AG04450 (cell line): Measurements from ENCODE around the gene ORAI2. TPM values are rescaled to one million over a fixed set of nuclear protein-coding genes. Genes with fewer than 3 reads are reported as not detected.
A peak's percentile ranks its signal among the peaks of the same experiment; 100 is the strongest.

Experiments
- CTCF ChIA-PET: fragments of 300-600, 350-600 bp; formaldehyde crosslinking; extraction: SDS; loops from one replicate; lab custom pipeline; 2022; ENCODE audit warnings: antibody characterized with exemption, inconsistent platforms; lab: Charles Lee
- POLR2A ChIA-PET: fragments of 350-600 bp; formaldehyde crosslinking; extraction: SDS; loops from one replicate; lab custom pipeline; 2021; ENCODE audit warnings: antibody characterized with exemption, inconsistent platforms; lab: Yijun Ruan, JAX
- DNase-seq: peaks from one replicate; pipeline ENCODE4 v3.0.0-alpha.2; 2011; ENCODE audit warnings: low read depth, low spot score
- H3K27ac ChIP-seq: one replicate; pipeline ENCODE4 v1.5.1; 2012; ENCODE audit warnings: low read depth, low read length, control low read depth
- H3K27me3 ChIP-seq: one replicate; pipeline ENCODE4 v1.6.0; 2012; ENCODE audit warnings: low read length; ENCODE audit not compliant: control insufficient read depth, insufficient read depth
- H3K4me3 ChIP-seq: 2 replicates; pipeline ENCODE4 v1.5.1; 2011; ENCODE audit warnings: mild to moderate bottlenecking, low read depth, low read length, control low read depth
- H3K9me3 ChIP-seq: 2 replicates; pipeline ENCODE4 v1.5.1; 2012; ENCODE audit warnings: low read length; ENCODE audit not compliant: control insufficient read depth, insufficient read depth
- polyA minus RNA-seq: library from RNA; depleted of rRNA, polyadenylated mRNA; stranded (reverse); fragments of >200 nt; gene quantifications from 2 replicates; pipeline ENCODE4 v1.2.3, GENCODE V29; 2011; rRNA and poly(A)+ RNA removed
- polyA plus RNA-seq: library from polyadenylated mRNA; depleted of rRNA; stranded (reverse); fragments of >200 nt; gene quantifications from 2 replicates; pipeline ENCODE4 v1.2.3, GENCODE V29; 2011; rRNA removed
- TF ChIP-seq, protein P1 (sequence below): IDR thresholded peaks from 2 replicates; pipeline ENCODE4 v1.5.1; 2011; ENCODE audit warnings: low read depth, low read length, control low read depth, inconsistent platforms

The ORAI2 gene
- polyA plus RNA-seq (27.8 and 41.9 TPM in 2 replicates), polyA minus RNA-seq (28.4 and 57.1 TPM in 2 replicates)

DNA sequence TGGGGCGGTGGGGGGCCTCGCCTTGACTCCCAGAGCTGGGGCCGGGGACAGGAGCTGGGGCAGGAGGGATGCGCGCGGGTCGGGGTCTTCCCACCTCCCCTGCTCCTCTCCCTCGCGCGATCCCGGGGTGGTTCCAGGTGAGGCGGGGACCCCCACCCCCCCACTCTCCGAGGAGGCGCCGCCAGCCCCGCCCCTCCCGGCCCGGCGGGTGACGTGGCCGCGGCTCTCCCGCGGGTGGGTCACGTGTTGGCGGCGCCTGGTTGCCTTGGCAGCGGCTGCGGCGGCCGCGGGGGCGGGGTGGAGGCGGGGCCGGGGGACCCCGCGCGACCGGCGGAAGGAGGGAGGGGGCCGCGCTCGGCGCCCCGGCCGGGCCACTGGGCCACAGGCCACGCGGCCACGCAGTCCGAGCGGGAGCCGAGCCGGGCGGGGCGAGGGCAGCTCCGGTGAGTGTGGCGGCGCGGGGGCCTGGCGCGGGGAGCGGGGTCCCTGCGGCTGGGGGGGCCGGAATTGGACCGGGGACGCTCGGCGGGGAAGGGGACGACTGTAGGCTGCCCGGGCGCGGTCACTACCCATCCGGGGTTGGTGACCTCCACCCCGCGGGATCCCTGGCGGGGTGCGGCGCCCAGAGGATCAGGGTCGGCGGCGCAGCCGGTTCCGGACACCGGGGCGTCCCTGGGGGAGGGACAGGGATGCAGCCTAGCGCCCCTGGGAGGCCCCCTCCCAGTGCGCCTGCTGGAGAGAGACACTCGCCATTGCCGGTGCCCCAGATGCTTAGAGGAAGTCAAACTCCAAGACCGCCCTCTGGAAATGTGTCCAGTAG is at the start of gene ORAI2:
Gene ORAI2 (plus strand): TSS at position 357 of the 820 bp plus-strand sequence. CDS start 5,382 bp downstream, outside the sequence.
- no peak for DNase-seq
- ChIA-PET POLR2A (interaction anchor here (0.7 kb wide), 1 partner anchor 22 kb away, joined by 3 read pairs; no protein-coding TSS in a partner anchor), CTCF (interaction anchor here (2.1 kb wide), 1 partner anchor 34 kb away, joined by 7 read pairs; no protein-coding TSS in a partner anchor)
- H3K27ac ChIP-seq = peak within 1 kb of the TSS; percentile 21
- H3K9me3 ChIP-seq = no peaks in the 10 kb centered on the region; the same call in 1 of the 2 replicates
- H3K4me3 ChIP-seq = peak within 1 kb of the TSS; percentile 71
- H3K27me3 ChIP-seq = no peaks in the 10 kb centered on the region
- TF ChIP-seq, protein P1, sequence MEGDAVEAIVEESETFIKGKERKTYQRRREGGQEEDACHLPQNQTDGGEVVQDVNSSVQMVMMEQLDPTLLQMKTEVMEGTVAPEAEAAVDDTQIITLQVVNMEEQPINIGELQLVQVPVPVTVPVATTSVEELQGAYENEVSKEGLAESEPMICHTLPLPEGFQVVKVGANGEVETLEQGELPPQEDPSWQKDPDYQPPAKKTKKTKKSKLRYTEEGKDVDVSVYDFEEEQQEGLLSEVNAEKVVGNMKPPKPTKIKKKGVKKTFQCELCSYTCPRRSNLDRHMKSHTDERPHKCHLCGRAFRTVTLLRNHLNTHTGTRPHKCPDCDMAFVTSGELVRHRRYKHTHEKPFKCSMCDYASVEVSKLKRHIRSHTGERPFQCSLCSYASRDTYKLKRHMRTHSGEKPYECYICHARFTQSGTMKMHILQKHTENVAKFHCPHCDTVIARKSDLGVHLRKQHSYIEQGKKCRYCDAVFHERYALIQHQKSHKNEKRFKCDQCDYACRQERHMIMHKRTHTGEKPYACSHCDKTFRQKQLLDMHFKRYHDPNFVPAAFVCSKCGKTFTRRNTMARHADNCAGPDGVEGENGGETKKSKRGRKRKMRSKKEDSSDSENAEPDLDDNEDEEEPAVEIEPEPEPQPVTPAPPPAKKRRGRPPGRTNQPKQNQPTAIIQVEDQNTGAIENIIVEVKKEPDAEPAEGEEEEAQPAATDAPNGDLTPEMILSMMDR = no peak

DNA sequence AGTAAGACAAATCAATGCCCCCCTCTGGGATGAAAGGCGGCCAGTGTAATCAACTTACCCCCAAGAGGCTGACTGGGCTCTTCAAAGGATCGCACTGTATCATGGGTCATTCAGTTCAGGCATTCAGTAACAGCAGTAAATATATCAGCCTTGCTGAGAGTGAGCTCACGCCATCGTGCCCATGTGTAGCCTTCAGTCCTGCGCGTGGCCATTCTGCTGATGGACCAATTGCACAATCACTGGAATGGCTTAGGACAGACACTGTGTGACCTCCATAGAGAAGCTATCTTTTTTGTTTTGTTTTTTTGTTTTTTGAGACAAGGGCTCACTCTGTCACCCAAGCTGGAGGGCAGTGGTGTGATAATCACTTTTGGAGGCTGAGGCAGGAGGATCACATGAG is 46.3 kb upstream of the ORAI2 start:
- Histone ChIP-seq H3K27ac (no peak overlapping the region), H3K27me3 (no peaks in the 10 kb centered on the region), H3K4me3 (no peak overlapping the region), H3K9me3 (no peaks in the 10 kb centered on the region)
- TF ChIP-seq, protein P1 = no peak
- CTCF ChIA-PET = interaction anchor here (1.2 to 1.6 kb wide), 2 partner anchors 17 to 114 kb away, joined by 3 to 5 read pairs; no protein-coding TSS in a partner anchor
- no peak for DNase-seq
- POLR2A ChIA-PET = no interaction called here

DNA sequence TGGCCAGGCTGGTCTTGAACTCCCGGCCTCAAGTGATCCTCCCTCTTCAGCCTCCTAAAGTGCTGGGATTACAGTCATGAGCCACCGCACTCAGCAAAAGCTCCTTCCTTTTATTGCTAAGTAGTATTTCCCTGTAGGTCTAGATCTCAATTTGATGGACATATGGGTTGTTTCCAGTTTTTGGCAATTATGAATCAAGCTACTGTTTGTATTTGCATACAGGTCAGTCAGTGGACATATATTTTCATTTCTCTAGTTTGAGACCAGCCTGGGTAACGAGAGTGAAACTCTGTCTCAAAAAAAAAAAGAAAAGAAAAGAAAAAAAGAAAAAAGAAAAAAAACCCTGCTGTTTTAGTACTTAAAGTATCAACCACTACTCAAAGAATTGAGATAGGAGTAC is 43.6 kb upstream of the ORAI2 start:
- CTCF ChIA-PET = interaction anchor here (0.7 to 1.4 kb wide), 3 partner anchors 110 to 137 kb away, joined by 4 to 9 read pairs (median 5); no protein-coding TSS in a partner anchor
- H3K27me3 ChIP-seq = no peaks in the 10 kb centered on the region
- no peaks in the 10 kb centered on the region for H3K9me3 ChIP-seq
- TF ChIP-seq, protein P1 = no peak
- DNase-seq = no peak
- no peak overlapping the region for H3K27ac ChIP-seq
- POLR2A ChIA-PET = no interaction called here
- no peak overlapping the region for H3K4me3 ChIP-seq

DNA sequence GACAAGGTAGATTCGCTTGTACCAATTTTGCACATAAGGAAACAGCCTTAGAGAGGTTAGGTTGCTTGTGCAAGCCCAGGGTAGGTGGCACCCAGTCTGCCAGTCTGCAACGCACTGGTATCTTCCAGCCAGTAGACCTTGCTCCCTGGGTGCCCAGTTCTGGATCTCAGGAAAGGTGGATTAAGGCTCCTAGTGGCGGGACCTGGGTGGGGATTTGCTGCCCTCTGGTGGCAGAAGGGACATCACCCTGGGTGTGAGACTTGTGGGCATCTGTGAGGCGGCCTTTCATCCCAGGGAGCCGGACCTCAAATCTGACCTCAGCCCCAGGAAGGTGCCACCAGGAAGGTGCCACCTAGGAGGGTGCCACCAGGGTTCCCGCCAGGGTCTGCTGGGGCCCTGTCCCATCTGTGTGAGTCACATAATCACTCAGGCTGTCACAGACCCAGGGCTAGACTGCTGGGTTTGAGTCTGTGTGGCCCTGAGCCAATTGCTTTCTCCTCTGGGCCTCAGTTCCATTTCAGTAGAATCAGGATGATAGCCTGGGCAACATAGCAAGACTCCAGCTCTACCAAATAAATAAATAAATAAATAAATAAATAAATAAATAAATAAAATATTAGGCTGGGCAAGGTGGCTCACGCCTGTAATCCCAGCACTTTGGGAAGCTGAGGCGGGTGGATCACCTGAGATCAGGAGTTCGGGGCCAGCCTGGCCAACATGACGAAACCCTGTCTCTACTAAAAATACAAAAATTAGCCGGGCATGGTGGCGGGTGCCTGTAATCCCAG is 42.5 kb upstream of the ORAI2 start:
- Histone ChIP-seq H3K27me3 (no peaks in the 10 kb centered on the region), H3K4me3 (no peak overlapping the region), H3K9me3 (no peaks in the 10 kb centered on the region), H3K27ac (no peak overlapping the region)
- POLR2A ChIA-PET = no interaction called here
- TF ChIP-seq, protein P1 = peak; percentile 91
- CTCF ChIA-PET = interaction anchor here (0.7 to 2.5 kb wide), 3 partner anchors 112 to 1248 kb away, joined by 3 to 20 read pairs (median 3); no protein-coding TSS in a partner anchor
- peak; percentile 34 for DNase-seq
